ENCODE data around the gene CHRND. TPM values are rescaled to one million over a fixed set of nuclear protein-coding genes. Genes with fewer than 3 reads are reported as not detected.

CHRND gene
- total and polyA plus RNA-seq, 2 of the 8 experiments (the other 6 are each of a cell fraction or from before 2014, with no cell fraction given), result 0.24 TPM; not detected in 1

DNA sequence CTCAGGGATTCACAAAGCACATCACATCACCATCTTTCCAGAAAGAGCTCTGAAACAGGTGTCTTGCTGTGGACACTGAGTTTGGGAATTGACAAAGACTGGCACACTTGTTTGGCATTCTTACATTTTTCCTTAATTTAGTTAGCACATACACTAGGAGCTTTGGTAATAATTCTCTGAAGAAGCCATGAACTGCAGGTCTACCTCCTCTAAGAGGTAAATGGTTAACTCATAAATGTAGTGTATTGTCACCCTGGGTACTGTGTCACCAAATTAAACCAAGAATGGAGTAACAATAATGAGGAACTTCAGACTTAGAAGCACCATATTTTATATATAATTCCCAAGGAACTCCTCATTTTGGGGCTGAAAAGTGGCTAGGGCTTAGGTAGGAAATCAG is 47.1 kb downstream of the CHRND start:
- no peak for DNase-seq (ENCODE audit: low read depth in 1 of 2, low spot score in 2 of 2)
- CTCF ChIA-PET (ENCODE audit: partially characterized antibody), result interaction anchor here (0.8 to 1.8 kb wide), 4 partner anchors 10 to 49 kb away, joined by 3 to 8 read pairs (median 3); no protein-coding TSS in a partner anchor
- TF ChIP-seq KDM5A (IDR thresholded peaks at IDR 0.05; ENCODE audit: low read length), result no peak
- TF ChIP-seq NRF1 (IDR thresholded peaks at IDR 0.05; ENCODE audit: low read depth, low read length), result no peak
- TF ChIP-seq, protein P1, sequence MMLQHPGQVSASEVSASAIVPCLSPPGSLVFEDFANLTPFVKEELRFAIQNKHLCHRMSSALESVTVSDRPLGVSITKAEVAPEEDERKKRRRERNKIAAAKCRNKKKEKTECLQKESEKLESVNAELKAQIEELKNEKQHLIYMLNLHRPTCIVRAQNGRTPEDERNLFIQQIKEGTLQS (IDR thresholded peaks at IDR 0.05; ENCODE audit: insufficient read depth, low read depth, low read length), result no peak
- TF ChIP-seq JUND (IDR thresholded peaks at IDR 0.05; ENCODE audit: low read length), result no peak
- TF ChIP-seq, protein P2, sequence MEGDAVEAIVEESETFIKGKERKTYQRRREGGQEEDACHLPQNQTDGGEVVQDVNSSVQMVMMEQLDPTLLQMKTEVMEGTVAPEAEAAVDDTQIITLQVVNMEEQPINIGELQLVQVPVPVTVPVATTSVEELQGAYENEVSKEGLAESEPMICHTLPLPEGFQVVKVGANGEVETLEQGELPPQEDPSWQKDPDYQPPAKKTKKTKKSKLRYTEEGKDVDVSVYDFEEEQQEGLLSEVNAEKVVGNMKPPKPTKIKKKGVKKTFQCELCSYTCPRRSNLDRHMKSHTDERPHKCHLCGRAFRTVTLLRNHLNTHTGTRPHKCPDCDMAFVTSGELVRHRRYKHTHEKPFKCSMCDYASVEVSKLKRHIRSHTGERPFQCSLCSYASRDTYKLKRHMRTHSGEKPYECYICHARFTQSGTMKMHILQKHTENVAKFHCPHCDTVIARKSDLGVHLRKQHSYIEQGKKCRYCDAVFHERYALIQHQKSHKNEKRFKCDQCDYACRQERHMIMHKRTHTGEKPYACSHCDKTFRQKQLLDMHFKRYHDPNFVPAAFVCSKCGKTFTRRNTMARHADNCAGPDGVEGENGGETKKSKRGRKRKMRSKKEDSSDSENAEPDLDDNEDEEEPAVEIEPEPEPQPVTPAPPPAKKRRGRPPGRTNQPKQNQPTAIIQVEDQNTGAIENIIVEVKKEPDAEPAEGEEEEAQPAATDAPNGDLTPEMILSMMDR (IDR thresholded peaks at IDR 0.05; ENCODE audit: control extremely low read depth in 1 of 3, insufficient read depth in 1 of 3, low read depth in 1 of 3, low read length in 3 of 3), result no peak
- TF ChIP-seq, protein P3, sequence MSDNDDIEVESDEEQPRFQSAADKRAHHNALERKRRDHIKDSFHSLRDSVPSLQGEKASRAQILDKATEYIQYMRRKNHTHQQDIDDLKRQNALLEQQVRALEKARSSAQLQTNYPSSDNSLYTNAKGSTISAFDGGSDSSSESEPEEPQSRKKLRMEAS (IDR thresholded peaks at IDR 0.05), result no peak
- TF ChIP-seq, protein P4, sequence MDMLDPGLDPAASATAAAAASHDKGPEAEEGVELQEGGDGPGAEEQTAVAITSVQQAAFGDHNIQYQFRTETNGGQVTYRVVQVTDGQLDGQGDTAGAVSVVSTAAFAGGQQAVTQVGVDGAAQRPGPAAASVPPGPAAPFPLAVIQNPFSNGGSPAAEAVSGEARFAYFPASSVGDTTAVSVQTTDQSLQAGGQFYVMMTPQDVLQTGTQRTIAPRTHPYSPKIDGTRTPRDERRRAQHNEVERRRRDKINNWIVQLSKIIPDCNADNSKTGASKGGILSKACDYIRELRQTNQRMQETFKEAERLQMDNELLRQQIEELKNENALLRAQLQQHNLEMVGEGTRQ (IDR thresholded peaks at IDR 0.05; ENCODE audit: low read length), result no peak
- TF ChIP-seq TCF12 (IDR thresholded peaks at IDR 0.05; ENCODE audit: low read depth, low read length), result no peak
- TF ChIP-seq RFX5 (IDR thresholded peaks at IDR 0.05; ENCODE audit: borderline replicate concordance, low read depth, low read length), result no peak
- TF ChIP-seq SIX5 (IDR thresholded peaks at IDR 0.05; ENCODE audit: low read depth, low read length), result no peak
- no peak for TF ChIP-seq NANOG (IDR thresholded peaks at IDR 0.05; ENCODE audit: insufficient read depth, low read depth, low read length, poor library complexity, severe bottlenecking)

More for the DNA sequence above, 47.1 kb downstream of the CHRND start:
- no peak overlapping the region for H4K8ac ChIP-seq (ENCODE audit: extremely low read depth, insufficient read depth, low read length)
- H2AFZ ChIP-seq (ENCODE audit: low read length), result no peak overlapping the region
- H4K20me1 ChIP-seq (replicated peaks in 1 of 2; ENCODE audit: control insufficient read depth in 1 of 2, insufficient read depth in 2 of 2, low read length in 2 of 2), result peaks cover 0 to 4% of the 10 kb centered on the region in 2 experiments
- no peak overlapping the region for H3K4ac ChIP-seq (replicated peaks; ENCODE audit: insufficient read length, low read depth, low read length)
- H3K79me2 ChIP-seq (ENCODE audit: control insufficient read depth in 1 of 2, insufficient read depth in 2 of 2, low read length in 2 of 2), result no peaks in the 10 kb centered on the region
- no peak overlapping the region for H3K14ac ChIP-seq (ENCODE audit: insufficient read length)
- no peaks in the 10 kb centered on the region for H3K23me2 ChIP-seq (ENCODE audit: low read depth, low read length)
- H2BK12ac ChIP-seq (ENCODE audit: low read depth, low read length), result no peak overlapping the region
- H3K4me3 ChIP-seq (ENCODE audit: extremely low read depth in 1 of 4, insufficient read depth in 2 of 4, low read depth in 3 of 4, low read length in 4 of 4), result no peak overlapping the region
- no peak overlapping the region for H4K5ac ChIP-seq (ENCODE audit: insufficient read length, low read depth, low read length)
- no peak for FAIRE-seq
- H2AK5ac ChIP-seq (ENCODE audit: low read depth, low read length), result no peak overlapping the region
- H3K4me2 ChIP-seq (ENCODE audit: insufficient read depth in 1 of 2, low read depth in 2 of 2, low read length in 2 of 2), result no peak overlapping the region
- H3K18ac ChIP-seq (ENCODE audit: extremely low read depth, low read length), result no peak overlapping the region
- no peak overlapping the region for H3K27ac ChIP-seq (ENCODE audit: low read depth, low read length)
- H2BK20ac ChIP-seq (ENCODE audit: low read length), result no peak overlapping the region
- H3K9ac ChIP-seq (replicated peaks in 1 of 4; ENCODE audit: extremely low read depth in 1 of 4, low read depth in 3 of 4, low read length in 3 of 4), result no peak overlapping the region
- H3K36me3 ChIP-seq (ENCODE audit: control insufficient read depth in 2 of 4, insufficient read depth in 4 of 4, low read length in 3 of 4), result peaks cover 9 to 43% (median 32%) of the 10 kb centered on the region in 4 experiments; a peak in 7 of 8 replicates
- no peaks in the 10 kb centered on the region for H3K27me3 ChIP-seq (replicated peaks in 1 of 4; ENCODE audit: control insufficient read depth in 3 of 4, extremely low read depth in 1 of 4, insufficient read depth in 3 of 4, low read length in 3 of 4)
- no peak overlapping the region for H4K91ac ChIP-seq (replicated peaks; ENCODE audit: insufficient read length, low read length)
- H2BK5ac ChIP-seq (ENCODE audit: low read depth, low read length), result no peak overlapping the region
- no peak overlapping the region for H3K56ac ChIP-seq (replicated peaks; ENCODE audit: insufficient read length, low read depth, low read length)
- no peak overlapping the region for H2BK120ac ChIP-seq (replicated peaks; ENCODE audit: low read depth, low read length)
- no peaks in the 10 kb centered on the region for H3K9me3 ChIP-seq (ENCODE audit: insufficient read depth in 2 of 2, low read depth in 1 of 2, low read length in 1 of 2)
- no peaks in the 10 kb centered on the region; the same call in 1 of the 2 replicates for H3K79me1 ChIP-seq (ENCODE audit: low read depth, low read length)
- no peak overlapping the region for H3K23ac ChIP-seq (ENCODE audit: insufficient read length)
- H2BK15ac ChIP-seq (ENCODE audit: low read length), result no peak overlapping the region
- no peaks in the 10 kb centered on the region for H3K4me1 ChIP-seq (replicated peaks in 1 of 4; ENCODE audit: control insufficient read depth in 3 of 4, insufficient read depth in 4 of 4, low read length in 3 of 4)
- POLR2A ChIA-PET (ENCODE audit: partially characterized antibody), result no interaction called here
